Measurements from ENCODE around the gene ICE2.

DNA sequence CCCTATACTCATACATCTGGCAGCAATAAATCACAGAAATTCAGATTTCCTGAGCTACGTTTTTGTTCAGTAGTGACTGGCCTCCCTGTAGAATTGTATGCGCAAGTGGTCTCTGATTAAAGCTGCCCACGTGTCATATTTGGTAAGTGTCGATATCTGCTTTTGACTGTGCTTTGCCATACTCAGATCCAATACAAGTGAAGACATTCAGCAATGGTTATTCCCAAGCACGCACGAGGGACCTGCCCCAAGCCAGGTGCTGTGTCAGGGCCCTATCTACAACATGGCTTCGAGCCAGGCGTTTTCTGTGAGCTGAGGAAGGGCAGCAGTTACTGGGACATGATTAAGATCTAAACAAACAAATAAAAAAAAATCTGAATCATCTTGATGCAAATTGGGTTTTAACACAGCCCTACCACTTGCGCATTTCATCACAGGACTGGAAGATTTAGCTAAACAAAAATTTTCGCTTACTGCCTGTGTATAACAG is 47.2 kb upstream of the ICE2 start:
- TF ChIP-seq FOXA1 (IDR thresholded peaks at IDR 0.05) = no peak
- TF ChIP-seq JUND (IDR thresholded peaks at IDR 0.05) = no peak
- no peak for TF ChIP-seq CTCF (IDR thresholded peaks at IDR 0.05; ENCODE audit: low read depth, low read length, missing input control)
- TF ChIP-seq EGR1 (IDR thresholded peaks at IDR 0.05; ENCODE audit: low read depth in 2 of 2) = no peak
- no peak for TF ChIP-seq SP1 (IDR thresholded peaks at IDR 0.05)
- TF ChIP-seq YY1 (IDR thresholded peaks at IDR 0.05) = no peak
- no peak for TF ChIP-seq TAF1 (conservative IDR thresholded peaks at IDR 0.05)

Data from liver (tissue), 3 donors.